ENCODE results near the gene TUBA1A. TPM values are rescaled to one million over a fixed set of nuclear protein-coding genes. Genes with fewer than 3 reads are reported as not detected.
A peak's percentile ranks its signal among the peaks of the same experiment; 100 is the strongest.

Gene TUBA1A
- total RNA-seq, 4 donors from 2014 or later, result 77.1 to 201 (median 92.6) TPM

- H3K4me1 ChIP-seq, result peaks cover 13 to 21% (median 16%) of the 10 kb centered on the region in 4 donors
- peak overlapping the region; percentile 74 to 87 (median 80) for H3K27ac ChIP-seq
- intact Hi-C loops (cut with DNase I; ENCODE audit: low total_unique reads) (no loop called here), in situ Hi-C loops (cut with MboI; ENCODE audit: low pct_ligation_motif_present in 1 of 4, low pct_unique_long_range_greater_than_20kb in 1 of 4, low sequenced_read_pairs in 3 of 4) (no loop called here)
- no peak for DNase-seq
- no peaks in the 10 kb centered on the region for H3K27me3 ChIP-seq
- H3K9me3 ChIP-seq, result no peaks in the 10 kb centered on the region
- no peaks in the 10 kb centered on the region for H3K36me3 ChIP-seq
- H3K4me3 ChIP-seq, result no peak overlapping the region
- TF ChIP-seq POLR2A (IDR thresholded peaks at IDR 0.05), result no peak
- no peak for TF ChIP-seq POLR2AphosphoS5 (IDR thresholded peaks at IDR 0.05)
- TF ChIP-seq CTCF (IDR thresholded peaks at IDR 0.05), result no peak
- TF ChIP-seq EP300 (IDR thresholded peaks at IDR 0.05; ENCODE audit: low read depth), result no peak
- WGBS, 2 donors (ENCODE audit: low coverage in 1 of 2), result 30 to 32% methylated on average over 4 of the region's 4 CpGs
Measured at GRCh38 chr12:49201595-49202295, 12.9 kb upstream of the TUBA1A start.

GRCh38 chr12:49200919-49201594, 12.2 kb upstream of the TUBA1A start:
- intact Hi-C loops (cut with DNase I; ENCODE audit: low total_unique reads) (no loop called here), in situ Hi-C loops (cut with MboI; ENCODE audit: low pct_ligation_motif_present in 1 of 4, low pct_unique_long_range_greater_than_20kb in 1 of 4, low sequenced_read_pairs in 3 of 4) (no loop called here)
- Histone ChIP-seq H3K27me3 (no peaks in the 10 kb centered on the region), H3K9me3 (no peaks in the 10 kb centered on the region), H3K4me1 (peaks cover 13 to 21% (median 16%) of the 10 kb centered on the region in 4 donors), H3K36me3 (no peaks in the 10 kb centered on the region), H3K27ac (peak overlapping the region; percentile 74 to 87 (median 80)), H3K4me3 (no peak overlapping the region)
- WGBS, 2 donors (ENCODE audit: low coverage in 1 of 2), result 0 to 7% methylated on average over 4 of the region's 4 CpGs
- TF ChIP-seq EP300 (IDR thresholded peaks at IDR 0.05; ENCODE audit: low read depth), result no peak
- peak in 2 of 3 donors; percentile 72 to 76 for TF ChIP-seq POLR2AphosphoS5 (IDR thresholded peaks at IDR 0.05)
- TF ChIP-seq CTCF (IDR thresholded peaks at IDR 0.05), result no peak
- TF ChIP-seq POLR2A (IDR thresholded peaks at IDR 0.05), result no peak
- DNase-seq, result no peak

GRCh38 chr12:49198431-49199155, 9.7 kb upstream of the TUBA1A start:
- in situ Hi-C loops (cut with MboI; ENCODE audit: low pct_ligation_motif_present in 1 of 4, low pct_unique_long_range_greater_than_20kb in 1 of 4, low sequenced_read_pairs in 3 of 4) (no loop called here), intact Hi-C loops (cut with DNase I; ENCODE audit: low total_unique reads) (no loop called here)
- no peaks in the 10 kb centered on the region for H3K36me3 ChIP-seq
- no peaks in the 10 kb centered on the region for H3K27me3 ChIP-seq
- H3K9me3 ChIP-seq, result no peaks in the 10 kb centered on the region
- H3K4me3 ChIP-seq, result no peak overlapping the region
- TF ChIP-seq CTCF (IDR thresholded peaks at IDR 0.05) (no peak), POLR2A (IDR thresholded peaks at IDR 0.05) (no peak), POLR2AphosphoS5 (IDR thresholded peaks at IDR 0.05) (no peak), EP300 (IDR thresholded peaks at IDR 0.05; ENCODE audit: low read depth) (no peak)
- 72 to 79% methylated on average over 7 to 11 of the region's 11 CpGs for WGBS, 2 donors (ENCODE audit: low coverage in 1 of 2)
- H3K27ac ChIP-seq, result peak overlapping the region in 3 of 4 donors; percentile 13 to 51 (median 40)
- no peak for DNase-seq
- H3K4me1 ChIP-seq, result peaks cover 13 to 21% (median 16%) of the 10 kb centered on the region in 4 donors

GRCh38 chr12:49197256-49197655, 8.4 kb upstream of the TUBA1A start:
- in situ Hi-C loops (cut with MboI; ENCODE audit: low pct_ligation_motif_present in 1 of 4, low pct_unique_long_range_greater_than_20kb in 1 of 4, low sequenced_read_pairs in 3 of 4), result no loop called here
- no peak for DNase-seq
- no peaks in the 10 kb centered on the region for H3K36me3 ChIP-seq
- intact Hi-C loops (cut with DNase I; ENCODE audit: low total_unique reads), result no loop called here
- H3K9me3 ChIP-seq, result no peaks in the 10 kb centered on the region
- TF ChIP-seq CTCF (IDR thresholded peaks at IDR 0.05) (no peak), POLR2AphosphoS5 (IDR thresholded peaks at IDR 0.05) (no peak), POLR2A (IDR thresholded peaks at IDR 0.05) (no peak), EP300 (IDR thresholded peaks at IDR 0.05; ENCODE audit: low read depth) (no peak)
- H3K4me3 ChIP-seq, result no peak overlapping the region
- no peak overlapping the region for H3K27ac ChIP-seq
- no peaks in the 10 kb centered on the region for H3K27me3 ChIP-seq
- H3K4me1 ChIP-seq, result peaks cover 13 to 19% (median 15%) of the 10 kb centered on the region in 4 donors
- 68 to 73% methylated on average over 5 of the region's 5 CpGs for WGBS, 2 donors (ENCODE audit: low coverage in 1 of 2)
